ENCODE measurements around the gene CATSPER3. TPM values are rescaled to one million over a fixed set of nuclear protein-coding genes. Genes with fewer than 3 reads are reported as not detected.

CATSPER3 gene
- total RNA-seq, 1 experiment from 2014 or later = 0.90 TPM

- Histone ChIP-seq H3K4me1 (ENCODE audit: insufficient read depth, low read length, poor library complexity, severe bottlenecking) (no peaks in the 10 kb centered on the region), H3K27ac (ENCODE audit: low read depth, low read length, poor library complexity, severe bottlenecking) (no peak overlapping the region), H3K9me3 (ENCODE audit: low read depth, low read length, poor library complexity, severe bottlenecking) (no peaks in the 10 kb centered on the region), H3K27me3 (replicated peaks; ENCODE audit: insufficient read depth, low read depth, low read length, poor library complexity) (no peaks in the 10 kb centered on the region), H3K36me3 (ENCODE audit: insufficient read depth, low read length, poor library complexity, severe bottlenecking) (no peaks in the 10 kb centered on the region), H3K4me3 (ENCODE audit: low read depth, low read length, poor library complexity, severe bottlenecking) (no peak overlapping the region)
- TF ChIP-seq, protein P1, sequence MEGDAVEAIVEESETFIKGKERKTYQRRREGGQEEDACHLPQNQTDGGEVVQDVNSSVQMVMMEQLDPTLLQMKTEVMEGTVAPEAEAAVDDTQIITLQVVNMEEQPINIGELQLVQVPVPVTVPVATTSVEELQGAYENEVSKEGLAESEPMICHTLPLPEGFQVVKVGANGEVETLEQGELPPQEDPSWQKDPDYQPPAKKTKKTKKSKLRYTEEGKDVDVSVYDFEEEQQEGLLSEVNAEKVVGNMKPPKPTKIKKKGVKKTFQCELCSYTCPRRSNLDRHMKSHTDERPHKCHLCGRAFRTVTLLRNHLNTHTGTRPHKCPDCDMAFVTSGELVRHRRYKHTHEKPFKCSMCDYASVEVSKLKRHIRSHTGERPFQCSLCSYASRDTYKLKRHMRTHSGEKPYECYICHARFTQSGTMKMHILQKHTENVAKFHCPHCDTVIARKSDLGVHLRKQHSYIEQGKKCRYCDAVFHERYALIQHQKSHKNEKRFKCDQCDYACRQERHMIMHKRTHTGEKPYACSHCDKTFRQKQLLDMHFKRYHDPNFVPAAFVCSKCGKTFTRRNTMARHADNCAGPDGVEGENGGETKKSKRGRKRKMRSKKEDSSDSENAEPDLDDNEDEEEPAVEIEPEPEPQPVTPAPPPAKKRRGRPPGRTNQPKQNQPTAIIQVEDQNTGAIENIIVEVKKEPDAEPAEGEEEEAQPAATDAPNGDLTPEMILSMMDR (conservative IDR thresholded peaks at IDR 0.05; ENCODE audit: low read depth, low read length) = no peak
- no peak for TF ChIP-seq EZH2 (IDR thresholded peaks at IDR 0.05; ENCODE audit: borderline replicate concordance, low read depth, low read length, poor library complexity, severe bottlenecking)
- ChIA-PET CTCF (no interaction called here), POLR2A (ENCODE audit: low non-redundant PET) (no interaction called here)
- intact Hi-C loops (cut with micrococcal nuclease; ENCODE audit: unreplicated experiment) = no loop called here
- DNase-seq (ENCODE audit: low spot score) = no peak
- BruUV-seq (replicated peaks) = no TSS peak
Observed at GRCh38 chr5:135009736-135010501, 42.2 kb downstream of the CATSPER3 start.

DNA sequence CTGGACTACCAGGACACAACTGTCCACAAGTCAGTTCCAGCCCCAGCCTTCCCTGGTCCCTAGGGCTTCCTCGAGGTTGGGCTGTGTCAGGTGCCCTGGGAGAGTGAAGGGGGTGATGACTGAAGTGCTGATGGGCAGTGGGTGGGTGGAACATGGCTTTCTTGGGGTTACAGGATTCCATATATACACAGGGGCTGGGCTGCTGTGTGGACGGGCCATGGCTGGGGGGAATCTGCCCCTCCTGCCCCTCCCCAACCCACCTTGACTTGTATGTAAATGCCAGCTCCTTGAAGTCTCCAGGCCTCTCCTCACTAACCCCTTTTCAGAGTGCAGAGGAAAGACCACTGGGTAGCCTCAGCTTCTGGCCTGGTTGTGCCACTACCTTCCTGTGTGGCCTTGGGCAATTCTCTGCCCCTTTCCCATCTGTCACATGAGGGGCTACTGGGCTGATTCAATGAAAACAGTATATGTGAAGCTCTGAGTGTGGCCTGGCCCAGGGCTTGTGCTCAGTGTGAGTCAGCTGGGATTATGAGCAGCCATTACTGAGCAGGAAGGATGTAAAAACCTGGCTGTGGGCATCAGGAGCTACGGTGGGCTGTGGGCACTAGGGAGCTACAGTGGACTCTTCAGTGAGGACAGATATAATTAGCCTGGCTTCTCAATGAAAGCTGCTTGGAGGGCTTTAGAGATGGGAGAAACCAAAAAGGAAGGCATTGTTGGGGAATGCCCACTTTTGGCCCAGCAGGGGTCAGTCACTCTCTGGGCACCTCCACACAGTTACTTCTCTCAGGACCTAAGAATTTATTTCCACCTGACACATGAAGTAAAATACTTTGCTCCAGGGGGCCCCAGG lies 43.0 kb downstream of the CATSPER3 start:
- no peaks in the 10 kb centered on the region for H3K4me1 ChIP-seq (ENCODE audit: insufficient read depth, low read length, poor library complexity, severe bottlenecking)
- no peak overlapping the region for H3K4me3 ChIP-seq (ENCODE audit: low read depth, low read length, poor library complexity, severe bottlenecking)
- intact Hi-C loops (cut with micrococcal nuclease; ENCODE audit: unreplicated experiment) = no loop called here
- no peak for DNase-seq (ENCODE audit: low spot score)
- TF ChIP-seq, protein P1 (conservative IDR thresholded peaks at IDR 0.05; ENCODE audit: low read depth, low read length) = no peak
- no peak for TF ChIP-seq EZH2 (IDR thresholded peaks at IDR 0.05; ENCODE audit: borderline replicate concordance, low read depth, low read length, poor library complexity, severe bottlenecking)
- BruUV-seq (replicated peaks) = no TSS peak
- no peak overlapping the region for H3K27ac ChIP-seq (ENCODE audit: low read depth, low read length, poor library complexity, severe bottlenecking)
- POLR2A ChIA-PET (ENCODE audit: low non-redundant PET) = no interaction called here
- H3K9me3 ChIP-seq (ENCODE audit: low read depth, low read length, poor library complexity, severe bottlenecking) = no peaks in the 10 kb centered on the region
- no peaks in the 10 kb centered on the region for H3K27me3 ChIP-seq (replicated peaks; ENCODE audit: insufficient read depth, low read depth, low read length, poor library complexity)
- H3K36me3 ChIP-seq (ENCODE audit: insufficient read depth, low read length, poor library complexity, severe bottlenecking) = no peaks in the 10 kb centered on the region
- CTCF ChIA-PET = no interaction called here

GRCh38 chr5:135011355-135012032 lies 43.8 kb downstream of the CATSPER3 start:
- no peaks in the 10 kb centered on the region for H3K4me1 ChIP-seq (ENCODE audit: insufficient read depth, low read length, poor library complexity, severe bottlenecking)
- DNase-seq (ENCODE audit: low spot score) = no peak
- POLR2A ChIA-PET (ENCODE audit: low non-redundant PET) = no interaction called here
- BruUV-seq (replicated peaks) = no TSS peak
- H3K36me3 ChIP-seq (ENCODE audit: insufficient read depth, low read length, poor library complexity, severe bottlenecking) = no peaks in the 10 kb centered on the region
- CTCF ChIA-PET = no interaction called here
- TF ChIP-seq, protein P1 (conservative IDR thresholded peaks at IDR 0.05; ENCODE audit: low read depth, low read length) = no peak
- H3K9me3 ChIP-seq (ENCODE audit: low read depth, low read length, poor library complexity, severe bottlenecking) = no peaks in the 10 kb centered on the region
- no peaks in the 10 kb centered on the region for H3K27me3 ChIP-seq (replicated peaks; ENCODE audit: insufficient read depth, low read depth, low read length, poor library complexity)
- no peak overlapping the region for H3K4me3 ChIP-seq (ENCODE audit: low read depth, low read length, poor library complexity, severe bottlenecking)
- intact Hi-C loops (cut with micrococcal nuclease; ENCODE audit: unreplicated experiment) = no loop called here
- no peak overlapping the region for H3K27ac ChIP-seq (ENCODE audit: low read depth, low read length, poor library complexity, severe bottlenecking)

Measured in A673 (cell line).